Heart right ventricle (tissue), 16 donors: ENCODE data around the gene CHRDL1. TPM values are rescaled to one million over a fixed set of nuclear protein-coding genes. Genes with fewer than 3 reads are reported as not detected.

Experiments
- ATAC-seq, 8 donors: fragments of 200-7000 bp; cut with Tn5 transposase; one replicate each; pipeline ENCODE4 v1.9.1; 2020; ENCODE audit warnings: mild to moderate bottlenecking in 8 of 8, moderate library complexity in 8 of 8, moderate number of reproducible peaks in 1 of 8
- DNase-seq, 2 donors: peaks; one replicate each; pipeline ENCODE4 v3.0.0-alpha.2; 2020
- H3K27ac ChIP-seq, 10 donors: fragments of 200-600 bp; sonication (generic) in 2 of 10; one replicate each; pipeline versions ENCODE4 v1.5.0 to v1.8.0; 2020 to 2022; ENCODE audit warnings: mild to moderate bottlenecking in 3 of 10
- H3K27me3 ChIP-seq, 7 donors: fragments of 200-600 bp; one replicate each; pipeline ENCODE4 v1.8.0; 2021 to 2022; ENCODE audit warnings: mild to moderate bottlenecking in 2 of 7
- H3K36me3 ChIP-seq, 9 donors: fragments of 200-600 bp; sonication (generic) in 1 of 9; one replicate each; pipeline versions ENCODE4 v1.5.0 to v1.8.0; 2020 to 2022; ENCODE audit warnings: mild to moderate bottlenecking in 2 of 9
- H3K4me1 ChIP-seq, 9 donors: fragments of 200-600 bp; sonication (generic) in 1 of 9; one replicate each; pipeline versions ENCODE4 v1.5.0 to v1.8.0; 2020 to 2022; ENCODE audit warnings: mild to moderate bottlenecking in 4 of 9
- H3K4me3 ChIP-seq, 10 donors: fragments of 200-600 bp; sonication (generic) in 2 of 10; one replicate each; pipeline versions ENCODE4 v1.5.0 to v1.8.0; 2020 to 2022; ENCODE audit warnings: mild to moderate bottlenecking in 7 of 10, moderate library complexity in 2 of 10
- H3K9me3 ChIP-seq, 11 donors: fragments of 200-600 bp in 10 of 11; sonication (generic) in 2 of 11; one replicate each; pipeline versions ENCODE4 v1.5.0 to v1.8.0; 2013 to 2022; ENCODE audit warnings: mild to moderate bottlenecking in 2 of 11, control low read depth in 1 of 11, moderate library complexity in 1 of 11
- CTCF ChIP-seq, 9 donors: fragments of 200-600 bp; sonication (generic) in 2 of 9; IDR thresholded peaks; one replicate each; pipeline versions ENCODE4 v1.5.0 to v1.8.0; 2021 to 2022; ENCODE audit warnings: antibody characterized with exemption in 9 of 9, mild to moderate bottlenecking in 5 of 9, moderate library complexity in 1 of 9
- WGBS, 2 donors: extraction: QIAGEN DNeasy Blood & Tissue Kit; methylation state at CpG; one replicate each; pipeline ENCODE4 v1.1.7; 2013; ENCODE audit warnings: inconsistent platforms in 1 of 2; 5-methylcytosine and 5-hydroxymethylcytosine counted together
- intact Hi-C, 10 donors: fragments of 100-400 bp; cut with DNase I; formaldehyde crosslinking; loops; one replicate each; pipeline versions ENCODE4 v1.11.1 to v1.14.2; 2022
- polyA plus RNA-seq, 2 donors: library from polyadenylated mRNA; stranded (reverse); fragments of 200-250 nt; gene quantifications; one replicate each; pipeline ENCODE4 v1.2.3, GENCODE V29; 2013
- total RNA-seq, 10 donors: library from RNA; stranded (reverse); fragmentation: NEBNext Ultra II Directional in 3 of 10; extraction: Animal tissue kit (Norgen Biotek cat#: 25700) in 3 of 10; gene quantifications; one replicate each; pipeline versions ENCODE4 v1.2.1 to v1.2.4, GENCODE V29; 2021 to 2023
- donor health status: Arrhythmogenic right ventricular cardiomyopathy.
- donor health status: ischemic (EF 13 %, LVEDD 7.1; RV severe dilation, severe dysfunction).
- donor health status: healthy with polysubstance abuse.
- donor health status: DM: no; HTN: yes; CAD: no.
- donor health status: DM: no; HTN: no; CAD: no.
- donor health status: ischemic (EF 25% LVEDD 6.9; RV normal size, moderate dysfunction).
- donor health status: ischemic (EF 25% LVEDD 5.7; RV mildly dilated, moderate dysfunction).
- donor health status: healthy.
- donor health status: DM: yes; HTN: yes; CAD: no.
- donor health status: Ischemic cardiomyopathy.
- donor health status: ischemic (EF 35%, LVEDD 5.7; RV mildly dilated, moderate dysfunction).
- donor health status: nonischemic (EF 11% LVEDD 7.7; RV severe dilation, severe dysfunction).
- donor health status: DM: yes; HTN: yes; CAD: no.
- donor health status: PGD.
- donor health status: ischemic (EF 29% LVEDD 5.4; RV normal size, mild dysfunction).
- donor health status: nonischemic (EF 23%, LVEDD 6.1; RV moderate dilation, normal function).

The CHRDL1 gene
- total and polyA plus RNA-seq, 12 donors = 0.71 to 9.0 (median 2.6) TPM

DNA sequence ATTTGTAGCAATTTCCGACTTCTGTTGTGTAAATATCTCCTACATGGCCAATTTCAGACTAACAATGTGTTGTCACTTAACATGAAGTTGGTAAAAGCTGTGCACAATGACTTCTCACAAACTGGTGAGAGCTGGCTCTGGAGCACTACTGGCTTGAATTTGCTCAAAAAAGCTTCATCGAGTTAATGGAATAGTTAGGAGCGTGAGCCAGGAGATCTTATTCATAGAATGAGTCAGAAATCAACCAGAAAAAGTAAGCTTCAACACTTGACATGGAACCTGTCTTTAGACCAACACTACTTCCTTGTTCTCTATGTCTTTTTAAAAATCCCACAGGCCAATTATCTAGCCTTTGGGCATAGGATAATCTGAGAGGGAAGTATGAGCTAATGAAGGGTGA lies 7.9 kb upstream of the CHRDL1 start:
- TF ChIP-seq CTCF (IDR thresholded peaks at IDR 0.05) = no peak
- H3K9me3 ChIP-seq = no peaks in the 10 kb centered on the region
- no peak overlapping the region for H3K27ac ChIP-seq
- no peaks in the 10 kb centered on the region for H3K4me1 ChIP-seq
- 73 to 79% methylated on average over 3 of the region's 3 CpGs for WGBS, 2 donors
- peaks cover 0 to 45% (median 0%) of the 10 kb centered on the region in 7 donors for H3K27me3 ChIP-seq
- no peak for ATAC-seq
- H3K36me3 ChIP-seq = no peaks in the 10 kb centered on the region
- no peak for DNase-seq
- no peak overlapping the region for H3K4me3 ChIP-seq
- intact Hi-C loops = no loop called here

- H3K4me3 ChIP-seq = peak overlapping the region in 6 of 10 donors; percentile 32 to 41 (median 40)
- no peak for TF ChIP-seq CTCF (IDR thresholded peaks at IDR 0.05)
- intact Hi-C loops = no loop called here
- no peak overlapping the region for H3K27ac ChIP-seq
- H3K9me3 ChIP-seq = no peaks in the 10 kb centered on the region
- WGBS, 2 donors = 21 to 27% methylated on average over 5 of the region's 5 CpGs
- DNase-seq (no peak), ATAC-seq (peak in 1 of 8 donors; percentile 22)
- H3K36me3 ChIP-seq = no peaks in the 10 kb centered on the region
- H3K27me3 ChIP-seq = peaks cover 0 to 86% (median 0%) of the 10 kb centered on the region in 7 donors
- H3K4me1 ChIP-seq = no peaks in the 10 kb centered on the region
These were observed 735 bp upstream of the CHRDL1 start for GRCh38 chrX:110796407-110796697.

DNA sequence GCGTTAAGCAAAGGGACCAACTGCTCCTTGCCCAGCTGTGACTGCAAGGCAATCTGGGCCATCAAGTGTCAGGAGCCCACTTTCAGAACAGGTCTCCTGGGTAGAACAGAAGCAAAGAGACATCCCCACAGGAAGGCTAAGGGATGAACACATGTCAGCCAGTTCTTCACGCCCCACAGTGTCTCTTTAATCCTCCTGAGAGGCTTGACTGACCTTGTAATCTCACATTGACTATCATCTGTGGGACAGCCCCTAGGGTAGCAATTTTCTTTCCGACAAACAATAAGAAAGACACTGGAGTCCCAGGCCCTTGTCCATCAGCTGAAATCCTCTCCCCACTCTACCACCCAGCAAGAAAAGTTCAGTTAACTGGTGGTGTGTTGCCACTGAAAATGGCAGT lies 1.0 kb downstream of the CHRDL1 start:
- Histone ChIP-seq H3K9me3 (no peaks in the 10 kb centered on the region), H3K4me3 (no peak overlapping the region), H3K27me3 (peaks cover 0 to 94% (median 0%) of the 10 kb centered on the region in 7 donors), H3K36me3 (no peaks in the 10 kb centered on the region), H3K4me1 (no peaks in the 10 kb centered on the region), H3K27ac (no peak overlapping the region)
- intact Hi-C loops = no loop called here
- 62 to 76% methylated on average over 3 of the region's 3 CpGs for WGBS, 2 donors
- ATAC-seq (no peak), DNase-seq (no peak)
- no peak for TF ChIP-seq CTCF (IDR thresholded peaks at IDR 0.05)

- no peaks in the 10 kb centered on the region for H3K4me1 ChIP-seq
- no peak overlapping the region for H3K27ac ChIP-seq
- 54 to 64% methylated on average over 5 of the region's 5 CpGs for WGBS, 2 donors
- peaks cover 0 to 81% (median 0%) of the 10 kb centered on the region in 7 donors for H3K27me3 ChIP-seq
- TF ChIP-seq CTCF (IDR thresholded peaks at IDR 0.05) = no peak
- no peaks in the 10 kb centered on the region for H3K36me3 ChIP-seq
- no peak for ATAC-seq
- no peak overlapping the region for H3K4me3 ChIP-seq
- intact Hi-C loops = no loop called here
- H3K9me3 ChIP-seq = no peaks in the 10 kb centered on the region
- DNase-seq = no peak
These were observed 4.5 kb downstream of the CHRDL1 start for GRCh38 chrX:110791071-110791470.

- intact Hi-C loops = no loop called here
- H3K27me3 ChIP-seq = peaks cover 0 to 72% (median 0%) of the 10 kb centered on the region in 7 donors
- H3K4me3 ChIP-seq = no peak overlapping the region
- no peak for TF ChIP-seq CTCF (IDR thresholded peaks at IDR 0.05)
- no peak for DNase-seq
- 90 to 93% methylated on average over 4 of the region's 4 CpGs for WGBS, 2 donors
- H3K27ac ChIP-seq = no peak overlapping the region
- no peaks in the 10 kb centered on the region for H3K36me3 ChIP-seq
- no peaks in the 10 kb centered on the region for H3K9me3 ChIP-seq
- H3K4me1 ChIP-seq = no peaks in the 10 kb centered on the region
- no peak for ATAC-seq
These were observed 9.1 kb downstream of the CHRDL1 start for GRCh38 chrX:110786486-110786885.
